DND-41 (cell line): Measurements from ENCODE around the gene ZNF57.

Experiments
- CTCF ChIP-seq: IDR thresholded peaks from 2 replicates; pipeline ENCODE4 v1.5.1; 2012; ENCODE audit warnings: borderline replicate concordance, low read length, moderate library complexity, mild to moderate bottlenecking; ENCODE audit not compliant: poor library complexity, severe bottlenecking; ENCODE audit errors: extremely low read depth
- EZH2 ChIP-seq: IDR thresholded peaks from 3 replicates; pipeline ENCODE4 v1.6.1; 2012; ENCODE audit warnings: borderline replicate concordance, low read depth, mild to moderate bottlenecking, moderate library complexity, low read length, inconsistent platforms; ENCODE audit not compliant: severe bottlenecking

- no peak for TF ChIP-seq CTCF
- no peak for TF ChIP-seq EZH2
These were observed 5.3 kb downstream of the ZNF57 start for GRCh38 chr19:2905918-2906519.
